Endothelial cell of umbilical vein (primary cell): ENCODE results near the gene TMEM225B. TPM values are rescaled to one million over a fixed set of nuclear protein-coding genes. Genes with fewer than 3 reads are reported as not detected.

Experiments used
- BruUV-seq: library from RNA; stranded (reverse); fragments of 400-500 nt; replicated peaks from 2 replicates; lab custom pipeline; 2021; lab: Mats Ljungman, UMichigan
- CTCF ChIA-PET: fragments of 300-600, 350-600 bp; sonication (Branson Sonifier 250); formaldehyde crosslinking; loops from one replicate; lab custom pipeline; 2021; ENCODE audit warnings: antibody characterized with exemption, inconsistent platforms; lab: Charles Lee
- POLR2A ChIA-PET: fragments of 300-600, 350-600 bp; sonication (Branson Sonifier 250); formaldehyde crosslinking; loops from one replicate; lab custom pipeline; 2021; ENCODE audit warnings: antibody characterized with exemption, inconsistent platforms; lab: Charles Lee
- DNase-seq: peaks from one replicate; pipeline ENCODE4 v3.0.0-alpha.2; 2011; ENCODE audit warnings: low read depth, low spot score
- FAIRE-seq: peaks from 2 replicates; lab custom pipeline; 2011; peaks lifted over from hg19 to GRCh38; lab: Jason Lieb, UNC
- H2AFZ ChIP-seq: 2 replicates; pipeline ENCODE4 v1.6.0; 2012; ENCODE audit warnings: low read depth, low read length, control low read depth, inconsistent platforms
- H3K27ac ChIP-seq: 2 replicates; pipeline ENCODE4 v1.5.1; 2011; ENCODE audit warnings: low read depth, mild to moderate bottlenecking, control low read depth, low read length, moderate library complexity; ENCODE audit not compliant: insufficient read depth
- H3K27me3 ChIP-seq, 2 experiments: 2 replicates each; pipeline versions ENCODE4 v1.6.0 to v1.6.1; 2011; ENCODE audit warnings: low read length in 2 of 2, mixed read lengths in 1 of 2; ENCODE audit not compliant: control insufficient read depth in 2 of 2, insufficient read depth in 2 of 2
- H3K36me3 ChIP-seq, 2 experiments: 2 replicates in 1 of 2; 3 replicates in 1 of 2; pipeline ENCODE4 v1.5.1; 2011; ENCODE audit warnings: low read length in 2 of 2, mild to moderate bottlenecking in 1 of 2, moderate library complexity in 1 of 2; ENCODE audit not compliant: control insufficient read depth in 2 of 2, insufficient read depth in 2 of 2; ENCODE audit errors: extremely low read depth in 1 of 2
- H3K4me1 ChIP-seq: 3 replicates; pipeline ENCODE4 v1.5.1; 2011; ENCODE audit warnings: mild to moderate bottlenecking, low read length; ENCODE audit not compliant: control insufficient read depth, insufficient read depth; ENCODE audit errors: extremely low read depth
- H3K4me2 ChIP-seq: 2 replicates; pipeline ENCODE4 v1.6.1; 2011; ENCODE audit warnings: low read length, control low read depth, mixed read lengths; ENCODE audit not compliant: insufficient read depth
- H3K4me3 ChIP-seq, 3 experiments: fragments of 200-600 bp in 1 of 3; sonication (generic), shearing (Covaris generic) in 1 of 3; replicated peaks in 1 of 3; 2 replicates each; pipeline ENCODE4 v1.5.1; 2011 to 2016; ENCODE audit warnings: control low read depth in 3 of 3, low read length in 3 of 3, mild to moderate bottlenecking in 2 of 3, inconsistent platforms in 1 of 3, low read depth in 1 of 3, moderate library complexity in 1 of 3; ENCODE audit not compliant: insufficient read depth in 1 of 3
- H3K79me2 ChIP-seq: 2 replicates; pipeline ENCODE4 v1.6.0; 2012; ENCODE audit warnings: low read length, inconsistent platforms; ENCODE audit not compliant: control insufficient read depth, insufficient read depth
- H3K9ac ChIP-seq: replicated peaks from 2 replicates; pipeline ENCODE3; 2011; ENCODE audit warnings: low read length, control low read depth; ENCODE audit not compliant: insufficient read depth; ENCODE audit errors: extremely low read depth
- H3K9me1 ChIP-seq: replicated peaks from 3 replicates; pipeline ENCODE4 v1.6.0; 2011; ENCODE audit warnings: mild to moderate bottlenecking, low read length; ENCODE audit not compliant: control insufficient read depth, insufficient read depth; ENCODE audit errors: extremely low read depth
- H3K9me3 ChIP-seq: replicated peaks from 2 replicates; pipeline ENCODE4 v1.5.1; 2012; ENCODE audit warnings: low read length, inconsistent platforms; ENCODE audit not compliant: control insufficient read depth, insufficient read depth
- H4K20me1 ChIP-seq: replicated peaks from 2 replicates; pipeline ENCODE3; 2011; ENCODE audit warnings: mild to moderate bottlenecking, low read length; ENCODE audit not compliant: control insufficient read depth, insufficient read depth; ENCODE audit errors: extremely low read depth
- CTCF ChIP-seq, 2 donors: IDR thresholded peaks; 1 replicate in 1 of 2; 2 replicates in 1 of 2; pipeline ENCODE4 v1.5.1; 2011; ENCODE audit warnings: low read length in 2 of 2, mild to moderate bottlenecking in 2 of 2, moderate library complexity in 2 of 2, control low read depth in 1 of 2, inconsistent platforms in 1 of 2, low read depth in 1 of 2; ENCODE audit not compliant: insufficient read depth in 1 of 2; ENCODE audit errors: extremely low read depth in 1 of 2
- FOS ChIP-seq: IDR thresholded peaks from 2 replicates; pipeline ENCODE4 v1.6.1; 2011; ENCODE audit warnings: mild to moderate bottlenecking, low read length, moderate library complexity, borderline replicate concordance; ENCODE audit not compliant: insufficient read depth
- MAX ChIP-seq: IDR thresholded peaks from 2 replicates; pipeline ENCODE4 v1.6.1; 2011; ENCODE audit not compliant: insufficient read depth, insufficient read length
- MYC ChIP-seq: IDR thresholded peaks from one replicate; pipeline ENCODE4 v1.6.1; 2011; ENCODE audit warnings: mild to moderate bottlenecking, low read depth, low read length
- POLR2AphosphoS5 ChIP-seq: IDR thresholded peaks from 2 replicates; pipeline ENCODE4 v1.6.1; 2012; ENCODE audit warnings: low read depth, mild to moderate bottlenecking, control low read depth, low read length, moderate library complexity; ENCODE audit not compliant: insufficient read depth
- dilution Hi-C: fragments of 300-500 bp; cut with MboI; formaldehyde crosslinking; loops from one replicate; pipeline ENCODE4 v1.15.0; 2019; ENCODE audit warnings: low sequenced_read_pairs; ENCODE audit not compliant: extremely low pct_ligation_motif_present
- intact Hi-C: fragments of 100-400 bp; cut with micrococcal nuclease; formaldehyde crosslinking; loops from one replicate; pipeline ENCODE4 v1.10.0; 2022
- polyA plus RNA-seq, 4 experiments: library from polyadenylated mRNA; depleted of rRNA in 3 of 4; stranded (reverse) in 3 of 4; unstranded in 1 of 4; fragments of >200 nt; gene quantifications; 2 replicates each; pipeline versions ENCODE4 v1.2.1 to v1.2.3, GENCODE V29; 2011 to 2012; ENCODE audit warnings: missing spikeins in 1 of 4
- total RNA-seq: library from RNA; stranded (reverse); gene quantifications from 2 replicates; pipeline ENCODE4 v1.2.3, GENCODE V29; 2021

The TMEM225B gene
- total and polyA plus RNA-seq, 2 donors (not counting 3 experiments of a cell fraction or from before 2014, with no cell fraction given): 0.29 TPM; not detected in 1

GRCh38 chr7:99558306-99559174, 39.5 kb upstream of the TMEM225B start, which contains the start of gene ZNF655:
TSS of gene ZNF655 (plus strand) at chr7:99558642. CDS start at chr7:99560560, 1,918 bp downstream.
- Histone ChIP-seq H3K79me2 (peaks cover 13% of the 10 kb centered on the region), H3K4me2 (peak within 1 kb of the TSS; percentile 83), H3K9me1 (no peaks in the 10 kb centered on the region), H3K4me1 (peaks cover 20% of the 10 kb centered on the region), H3K36me3 (peaks cover 4 to 10% of the 10 kb centered on the region in 2 experiments), H3K4me3 (peak within 1 kb of the TSS; percentile 80 to 86 (median 84)), H2AFZ (peak within 1 kb of the TSS; percentile 87), H4K20me1 (no peaks in the 10 kb centered on the region), H3K27me3 (no peaks in the 10 kb centered on the region), H3K27ac (peak within 1 kb of the TSS; percentile 73), H3K9ac (peak within 1 kb of the TSS; percentile 91), H3K9me3 (no peaks in the 10 kb centered on the region)
- CTCF ChIA-PET: interaction anchor here (1.4 to 2.3 kb wide), 2 partner anchors 54 to 58 kb away, joined by 3 to 6 read pairs; partner anchors contain the start of genes ZKSCAN5 and ZSCAN25
- POLR2A ChIA-PET: interaction anchor here (1.2 kb wide), 1 partner anchor 61 kb away, joined by 3 read pairs; no protein-coding TSS in a partner anchor
- intact Hi-C loops: loop anchor here (2.0 kb wide), 1 partner anchor 58 kb away; the partner anchor contains the start of gene ZSCAN25
- BruUV-seq: TSS peak; percentile 35
- DNase-seq: peak; percentile 61
- no peak for FAIRE-seq
- peak; percentile 27 for TF ChIP-seq POLR2AphosphoS5
- TF ChIP-seq CTCF (IDR thresholded peaks at IDR 0.05; ENCODE audit: extremely low read depth in 1 of 2, insufficient read depth in 1 of 2, low read depth in 1 of 2, low read length in 2 of 2): peak in 1 of 2 donors; percentile 18
- TF ChIP-seq FOS: no peak
- no peak for TF ChIP-seq MAX
- TF ChIP-seq MYC: no peak
- dilution Hi-C loops: no loop called here
